SK-N-SH (cell line): ENCODE measurements around the gene NHP2.
A peak's percentile ranks its signal among the peaks of the same experiment; 100 is the strongest.

Experiments
- CTCF ChIP-seq: fragments of 200-600 bp; sonication (generic); IDR thresholded peaks from 2 replicates; pipeline ENCODE4 v1.6.1; 2017; ENCODE audit warnings: antibody characterized with exemption, mild to moderate bottlenecking, moderate library complexity
- FOXM1 ChIP-seq: IDR thresholded peaks from 2 replicates; pipeline ENCODE4 v1.4.0; 2012; ENCODE audit warnings: low read depth, mild to moderate bottlenecking
- JUND ChIP-seq: IDR thresholded peaks from 2 replicates; pipeline ENCODE4 v1.4.0; 2012
- MAX ChIP-seq: IDR thresholded peaks from 2 replicates; pipeline ENCODE4 v1.4.0; 2012; ENCODE audit warnings: low read depth
- MXI1 ChIP-seq: IDR thresholded peaks from 2 replicates; pipeline ENCODE4 v1.6.1; 2012; ENCODE audit warnings: mild to moderate bottlenecking, low read depth, low read length, improper control_type of control experiment
- NFIC ChIP-seq: IDR thresholded peaks from 2 replicates; pipeline ENCODE4 v1.4.0; 2012; ENCODE audit warnings: borderline replicate concordance
- NRF1 ChIP-seq: IDR thresholded peaks from 2 replicates; pipeline ENCODE4 v1.6.1; 2012; ENCODE audit warnings: low read depth, mild to moderate bottlenecking, low read length
- POLR2AphosphoS5 ChIP-seq: IDR thresholded peaks from 2 replicates; pipeline ENCODE4 v1.6.1; 2012; ENCODE audit warnings: low read depth, low read length
- RCOR1 ChIP-seq: fragments of 150-350 bp; IDR thresholded peaks from 2 replicates; pipeline ENCODE4 v1.6.1; 2017; ENCODE audit warnings: antibody characterized with exemption, low read length
- RXRA ChIP-seq: IDR thresholded peaks from 2 replicates; pipeline ENCODE4 v1.4.0; 2012; ENCODE audit warnings: low read depth, mild to moderate bottlenecking, borderline replicate concordance
- SMC3 ChIP-seq: IDR thresholded peaks from 2 replicates; pipeline ENCODE4 v1.6.1; 2012; ENCODE audit warnings: low read depth, low read length, improper control_type of control experiment
- TCF12 ChIP-seq: IDR thresholded peaks from 2 replicates; pipeline ENCODE4 v1.4.0; 2012
- YY1 ChIP-seq: IDR thresholded peaks from 2 replicates; pipeline ENCODE4 v1.4.0; 2012; ENCODE audit warnings: low read depth, mild to moderate bottlenecking
- TF ChIP-seq, protein P1 (sequence below): IDR thresholded peaks from 2 replicates; pipeline ENCODE4 v1.6.1; 2012; ENCODE audit warnings: mild to moderate bottlenecking, low read depth, low read length, moderate library complexity

- TF ChIP-seq POLR2AphosphoS5 (no peak), JUND (no peak), YY1 (no peak), CTCF (no peak), MXI1 (peak; percentile 45; the same call in 1 of the 2 replicates), RCOR1 (peak; percentile 64), MAX (no peak), FOXM1 (no peak), SMC3 (no peak), TCF12 (no peak; the same call in 1 of the 2 replicates), NRF1 (no peak), RXRA (no peak), NFIC (no peak)
- TF ChIP-seq, protein P1, sequence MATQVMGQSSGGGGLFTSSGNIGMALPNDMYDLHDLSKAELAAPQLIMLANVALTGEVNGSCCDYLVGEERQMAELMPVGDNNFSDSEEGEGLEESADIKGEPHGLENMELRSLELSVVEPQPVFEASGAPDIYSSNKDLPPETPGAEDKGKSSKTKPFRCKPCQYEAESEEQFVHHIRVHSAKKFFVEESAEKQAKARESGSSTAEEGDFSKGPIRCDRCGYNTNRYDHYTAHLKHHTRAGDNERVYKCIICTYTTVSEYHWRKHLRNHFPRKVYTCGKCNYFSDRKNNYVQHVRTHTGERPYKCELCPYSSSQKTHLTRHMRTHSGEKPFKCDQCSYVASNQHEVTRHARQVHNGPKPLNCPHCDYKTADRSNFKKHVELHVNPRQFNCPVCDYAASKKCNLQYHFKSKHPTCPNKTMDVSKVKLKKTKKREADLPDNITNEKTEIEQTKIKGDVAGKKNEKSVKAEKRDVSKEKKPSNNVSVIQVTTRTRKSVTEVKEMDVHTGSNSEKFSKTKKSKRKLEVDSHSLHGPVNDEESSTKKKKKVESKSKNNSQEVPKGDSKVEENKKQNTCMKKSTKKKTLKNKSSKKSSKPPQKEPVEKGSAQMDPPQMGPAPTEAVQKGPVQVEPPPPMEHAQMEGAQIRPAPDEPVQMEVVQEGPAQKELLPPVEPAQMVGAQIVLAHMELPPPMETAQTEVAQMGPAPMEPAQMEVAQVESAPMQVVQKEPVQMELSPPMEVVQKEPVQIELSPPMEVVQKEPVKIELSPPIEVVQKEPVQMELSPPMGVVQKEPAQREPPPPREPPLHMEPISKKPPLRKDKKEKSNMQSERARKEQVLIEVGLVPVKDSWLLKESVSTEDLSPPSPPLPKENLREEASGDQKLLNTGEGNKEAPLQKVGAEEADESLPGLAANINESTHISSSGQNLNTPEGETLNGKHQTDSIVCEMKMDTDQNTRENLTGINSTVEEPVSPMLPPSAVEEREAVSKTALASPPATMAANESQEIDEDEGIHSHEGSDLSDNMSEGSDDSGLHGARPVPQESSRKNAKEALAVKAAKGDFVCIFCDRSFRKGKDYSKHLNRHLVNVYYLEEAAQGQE, result no peak
Measured at GRCh38 chr5:178111925-178112324, 41.8 kb downstream of the NHP2 start.
